GM12875 (cell line): ENCODE data around the gene AATF.

Experiments used
- H3K4me3 ChIP-seq: one replicate; pipeline ENCODE4 v1.5.1; 2011; ENCODE audit warnings: low read depth, low read length, control low read depth
- TF ChIP-seq, protein P1 (sequence below): IDR thresholded peaks from 2 replicates; pipeline ENCODE4 v1.5.1; 2011; ENCODE audit warnings: low read depth, mild to moderate bottlenecking, control low read depth, inconsistent platforms, low read length, moderate library complexity, borderline replicate concordance; ENCODE audit not compliant: insufficient read depth

Gene AATF

DNA sequence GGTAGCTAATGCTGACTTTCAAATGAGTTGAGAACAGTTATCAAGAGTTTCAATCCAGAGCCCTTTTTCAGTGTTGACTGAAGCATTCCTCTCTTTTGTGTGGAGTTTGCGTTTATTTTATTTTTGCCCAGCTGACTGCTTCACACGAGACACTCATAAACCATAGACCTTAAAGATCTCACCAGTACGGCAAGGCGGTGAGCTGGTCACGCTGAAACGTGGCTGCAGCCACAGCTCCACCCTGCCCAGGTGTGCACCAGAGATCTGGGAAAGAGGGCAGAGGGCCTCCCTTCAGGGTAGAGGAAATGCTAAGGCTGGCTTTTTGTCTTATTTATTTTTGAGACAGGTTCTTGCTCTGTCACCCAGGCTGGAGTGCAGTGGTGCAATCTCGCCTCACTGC lies 112.2 kb downstream of the AATF start:
- TF ChIP-seq, protein P1, sequence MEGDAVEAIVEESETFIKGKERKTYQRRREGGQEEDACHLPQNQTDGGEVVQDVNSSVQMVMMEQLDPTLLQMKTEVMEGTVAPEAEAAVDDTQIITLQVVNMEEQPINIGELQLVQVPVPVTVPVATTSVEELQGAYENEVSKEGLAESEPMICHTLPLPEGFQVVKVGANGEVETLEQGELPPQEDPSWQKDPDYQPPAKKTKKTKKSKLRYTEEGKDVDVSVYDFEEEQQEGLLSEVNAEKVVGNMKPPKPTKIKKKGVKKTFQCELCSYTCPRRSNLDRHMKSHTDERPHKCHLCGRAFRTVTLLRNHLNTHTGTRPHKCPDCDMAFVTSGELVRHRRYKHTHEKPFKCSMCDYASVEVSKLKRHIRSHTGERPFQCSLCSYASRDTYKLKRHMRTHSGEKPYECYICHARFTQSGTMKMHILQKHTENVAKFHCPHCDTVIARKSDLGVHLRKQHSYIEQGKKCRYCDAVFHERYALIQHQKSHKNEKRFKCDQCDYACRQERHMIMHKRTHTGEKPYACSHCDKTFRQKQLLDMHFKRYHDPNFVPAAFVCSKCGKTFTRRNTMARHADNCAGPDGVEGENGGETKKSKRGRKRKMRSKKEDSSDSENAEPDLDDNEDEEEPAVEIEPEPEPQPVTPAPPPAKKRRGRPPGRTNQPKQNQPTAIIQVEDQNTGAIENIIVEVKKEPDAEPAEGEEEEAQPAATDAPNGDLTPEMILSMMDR: no peak

DNA sequence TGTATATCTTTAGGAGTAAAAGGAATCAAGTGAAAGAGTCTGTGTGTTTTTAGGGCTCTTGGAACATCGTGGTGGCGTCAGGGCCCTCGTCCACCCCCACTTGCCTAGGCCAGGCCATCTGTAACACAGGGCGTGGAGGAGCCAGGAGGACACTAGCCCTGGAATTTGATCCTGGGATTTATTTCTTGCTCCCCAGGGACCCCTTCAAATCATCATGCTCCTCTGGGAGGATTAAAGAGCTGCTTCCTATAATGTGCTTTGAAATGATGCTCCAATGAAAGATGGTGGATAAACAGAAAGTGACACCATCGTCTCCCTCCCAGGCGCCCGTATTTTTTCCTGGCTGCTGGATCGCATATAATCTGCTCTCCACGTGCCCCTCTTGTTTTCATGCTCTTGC lies 113.3 kb downstream of the AATF start:
- TF ChIP-seq, protein P1: no peak

More for the DNA sequence above, 112.2 kb downstream of the AATF start:
- H3K4me3 ChIP-seq: no peak overlapping the region

DNA sequence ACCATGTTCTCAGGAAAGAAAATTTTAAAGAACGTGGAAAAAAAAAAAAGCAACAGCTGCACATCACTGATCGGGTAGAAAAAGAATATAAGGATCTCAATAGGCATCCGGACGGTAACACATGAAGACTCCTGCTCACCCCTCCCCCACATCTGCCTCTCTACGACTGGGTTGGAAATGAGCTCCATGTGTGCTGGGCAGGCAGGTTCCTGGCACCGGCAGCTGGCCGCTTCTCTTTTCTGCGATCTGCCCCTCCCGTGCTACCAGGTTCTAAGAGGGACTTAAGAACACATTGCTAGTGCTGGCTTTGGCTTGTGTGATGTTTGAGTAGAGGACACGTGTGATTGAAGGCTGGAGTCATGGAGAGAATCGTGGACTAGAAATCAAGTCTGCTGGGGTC lies 115.5 kb downstream of the AATF start:
- TF ChIP-seq, protein P1: no peak
- H3K4me3 ChIP-seq: no peak overlapping the region

More for the DNA sequence above, 113.3 kb downstream of the AATF start:
- no peak overlapping the region for H3K4me3 ChIP-seq

DNA sequence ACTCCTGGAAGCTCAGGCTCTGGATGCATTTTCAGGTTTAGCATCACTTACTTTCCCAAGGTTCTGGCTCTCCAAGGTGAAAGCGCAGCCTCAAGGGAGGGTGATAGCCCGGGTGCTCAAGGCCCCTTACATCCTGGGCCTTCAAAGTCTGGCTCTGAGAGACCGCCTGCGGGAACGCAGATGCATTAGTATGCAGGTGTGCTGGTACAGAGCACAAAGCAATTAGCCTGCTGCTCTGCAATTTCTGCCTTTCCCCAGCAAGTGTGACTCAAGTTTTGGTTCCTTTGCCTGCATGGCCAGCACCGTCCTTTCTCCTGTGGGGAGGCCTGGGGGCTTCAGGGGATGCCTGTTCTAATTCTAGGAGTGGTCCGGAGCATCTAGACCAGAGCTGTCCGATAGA lies 116.2 kb downstream of the AATF start:
- TF ChIP-seq, protein P1: no peak

DNA sequence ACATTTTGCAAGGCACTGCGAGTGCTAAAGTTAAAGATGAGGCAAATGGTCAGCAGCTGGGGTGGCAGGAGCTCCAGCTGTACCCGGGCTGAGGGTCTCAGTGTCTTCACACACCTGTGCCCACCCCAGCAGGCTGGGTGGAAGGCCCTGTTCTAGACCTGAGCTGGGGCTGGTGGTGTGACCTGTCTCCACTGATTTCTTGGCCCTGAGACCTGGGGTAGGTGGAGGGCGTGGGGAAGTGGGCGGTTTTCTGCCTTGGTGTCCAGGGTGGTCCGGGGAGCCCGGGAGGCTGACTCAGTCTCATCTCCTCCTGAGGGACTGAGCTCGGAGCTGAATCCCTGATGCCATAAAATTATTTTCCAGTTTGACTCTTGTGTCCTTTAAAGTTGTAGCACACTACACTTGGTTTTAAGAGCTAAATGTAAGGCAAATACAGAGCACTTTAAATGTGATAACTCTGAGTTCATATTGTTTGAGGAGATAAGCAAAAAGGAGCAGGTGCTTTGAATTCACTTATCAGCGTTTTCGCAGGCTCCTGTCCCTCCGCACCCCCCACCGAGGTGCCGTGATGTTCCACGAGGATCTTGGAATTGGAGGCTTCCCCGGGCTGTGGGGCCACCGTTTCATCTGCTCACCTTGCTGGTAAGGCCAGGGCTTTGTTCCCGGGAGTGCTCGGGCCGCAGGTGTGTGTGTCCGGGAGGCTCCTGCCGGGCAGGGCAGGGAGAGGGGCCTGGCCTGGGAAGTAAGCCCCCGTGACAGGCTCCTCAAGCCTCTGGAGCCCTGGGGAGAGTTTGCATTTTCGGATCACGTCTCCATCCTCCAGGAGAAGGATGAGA lies 117.0 kb downstream of the AATF start:
- H3K4me3 ChIP-seq: no peak overlapping the region
- TF ChIP-seq, protein P1: no peak

More for the DNA sequence above, 116.2 kb downstream of the AATF start:
- H3K4me3 ChIP-seq: no peak overlapping the region

DNA sequence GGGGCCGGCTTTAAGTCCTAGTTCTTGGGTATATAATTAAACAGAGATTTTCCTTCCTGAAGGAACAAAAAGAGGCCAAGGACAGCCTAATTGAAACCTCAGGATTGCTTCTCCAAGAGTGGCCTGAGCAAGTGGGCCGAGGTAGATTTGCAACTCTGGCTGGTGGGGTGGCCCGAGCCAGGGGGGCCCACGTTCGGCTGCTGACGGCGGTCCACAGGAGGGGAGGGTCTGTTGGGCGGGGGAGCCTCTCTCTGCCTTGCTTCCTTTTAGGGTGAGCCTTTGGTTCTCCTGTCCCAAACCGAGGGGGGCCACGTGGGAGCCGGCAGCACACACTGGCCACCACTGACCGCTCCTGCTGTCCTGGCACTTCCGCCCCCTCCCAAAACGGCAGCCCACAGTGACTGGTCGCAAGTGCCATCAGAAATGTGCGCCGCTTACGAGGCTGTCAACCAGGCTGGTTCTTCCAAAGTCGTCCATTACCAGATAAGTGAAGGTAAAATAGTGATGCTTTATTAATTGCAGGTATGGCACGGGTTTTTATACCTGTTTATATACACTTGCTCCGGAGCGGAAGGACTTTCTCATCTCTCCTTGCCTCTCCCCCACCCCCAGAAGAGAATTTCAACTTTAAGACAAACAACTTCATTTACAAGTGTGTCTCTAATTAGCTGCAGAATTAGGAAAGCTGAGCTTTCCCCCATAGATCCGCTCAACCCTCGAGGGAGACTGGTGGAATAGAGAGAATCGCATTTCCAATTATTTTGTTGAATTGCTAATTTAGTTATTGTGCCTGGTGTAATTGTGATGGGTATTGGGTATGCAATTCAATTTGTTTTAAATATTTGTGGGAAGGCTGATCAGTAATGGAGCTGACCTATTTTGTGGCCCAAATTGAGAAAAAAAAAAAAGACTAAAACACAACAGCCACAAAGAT lies 117.8 kb downstream of the AATF start:
- no peak overlapping the region for H3K4me3 ChIP-seq
- TF ChIP-seq, protein P1: no peak
